Panc1 (cell line): ENCODE measurements around the gene TMEM63C. TPM values are rescaled to one million over a fixed set of nuclear protein-coding genes. Genes with fewer than 3 reads are reported as not detected.

Experiments
- ATAC-seq: fragments of 200-7000 bp; cut with Tn5 transposase; 2 replicates; pipeline ENCODE4 v1.9.1; 2020; ENCODE audit warnings: mild to moderate bottlenecking, moderate library complexity
- BruUV-seq: library from RNA; stranded (reverse); fragments of 400-500 nt; replicated peaks from 2 replicates; lab custom pipeline; 2021; lab: Mats Ljungman, UMichigan
- CTCF ChIA-PET: fragments of 300-600 bp; sonication (Branson Sonifier 250); formaldehyde crosslinking; loops from one replicate; lab custom pipeline; 2022; ENCODE audit warnings: antibody characterized with exemption; lab: Charles Lee
- POLR2A ChIA-PET: fragments of 300-600 bp; sonication (Branson Sonifier 250); formaldehyde crosslinking; loops from one replicate; lab custom pipeline; 2022; ENCODE audit warnings: antibody characterized with exemption; lab: Charles Lee
- DNase-seq: peaks from one replicate; pipeline ENCODE4 v3.0.0-alpha.2; 2010; ENCODE audit warnings: low read depth, low spot score
- H3K27ac ChIP-seq: 2 replicates; pipeline ENCODE4 v1.5.1; 2011; ENCODE audit warnings: mild to moderate bottlenecking, low read length, inconsistent platforms
- H3K27me3 ChIP-seq: fragments of 200-500 bp; sonication (Bioruptor generic); 2 replicates; pipeline ENCODE4 v1.6.0; 2014; ENCODE audit warnings: low read length, inconsistent platforms; ENCODE audit not compliant: control insufficient read depth, insufficient read depth
- H3K36me3 ChIP-seq: fragments of 200-500 bp; sonication (Bioruptor generic); 2 replicates; pipeline ENCODE4 v1.5.1; 2014; ENCODE audit warnings: inconsistent platforms, mild to moderate bottlenecking, low read length, moderate library complexity; ENCODE audit not compliant: control insufficient read depth, insufficient read depth
- H3K4me1 ChIP-seq: 2 replicates; pipeline ENCODE4 v1.5.1; 2011; ENCODE audit warnings: inconsistent platforms, mild to moderate bottlenecking, low read length, moderate library complexity; ENCODE audit not compliant: control insufficient read depth, insufficient read depth
- H3K4me3 ChIP-seq, 2 experiments: 2 replicates each; pipeline ENCODE4 v1.5.1; 2011 to 2012; ENCODE audit warnings: low read depth in 2 of 2, low read length in 2 of 2, mild to moderate bottlenecking in 2 of 2, inconsistent platforms in 1 of 2, moderate library complexity in 1 of 2
- H3K9me3 ChIP-seq: fragments of 200-500 bp; sonication (Bioruptor generic); 2 replicates; pipeline ENCODE4 v1.5.1; 2014; ENCODE audit warnings: low read depth, mild to moderate bottlenecking, inconsistent platforms, low read length, moderate library complexity; ENCODE audit not compliant: control insufficient read depth, insufficient read depth
- POLR2AphosphoS5 ChIP-seq: IDR thresholded peaks from 2 replicates; pipeline ENCODE4 v1.6.1; 2012; ENCODE audit warnings: mild to moderate bottlenecking, low read depth, low read length, moderate library complexity
- SIN3A ChIP-seq: IDR thresholded peaks from 2 replicates; pipeline ENCODE4 v1.6.1; 2012; ENCODE audit warnings: low read depth, mild to moderate bottlenecking, low read length, moderate library complexity, borderline replicate concordance; ENCODE audit not compliant: insufficient read depth
- TCF7L2 ChIP-seq: IDR thresholded peaks from 2 replicates; pipeline ENCODE4 v1.6.1; 2011; ENCODE audit warnings: mild to moderate bottlenecking, low read depth, low read length, inconsistent platforms
- in situ Hi-C: cut with HindIII; loops from 2 replicates; pipeline ENCODE4 v1.10.0; 2016; ENCODE audit warnings: low sequenced_read_pairs, low pct_unique_long_range_greater_than_20kb
- intact Hi-C: fragments of 100-400 bp; cut with micrococcal nuclease; formaldehyde crosslinking; loops from one replicate; pipeline ENCODE4 v1.10.0; 2022; ENCODE audit not compliant: unreplicated experiment
- total RNA-seq: library from RNA; stranded (reverse); gene quantifications from one replicate; pipeline ENCODE4 v1.2.1, GENCODE V29; 2021; ENCODE audit not compliant: unreplicated experiment
- TF ChIP-seq, protein P1 (sequence below), 2 experiments: IDR thresholded peaks; 2 replicates each; pipeline ENCODE4 v1.6.1; 2011 to 2012; ENCODE audit warnings: low read depth in 2 of 2, control low read depth in 1 of 2, low read length in 1 of 2, mild to moderate bottlenecking in 1 of 2, moderate library complexity in 1 of 2; ENCODE audit not compliant: insufficient read depth in 1 of 2
- TF ChIP-seq, protein P2 (sequence below): fragments of 450-650 bp; IDR thresholded peaks from 2 replicates; pipeline ENCODE4 v1.5.1; 2017; ENCODE audit warnings: mild to moderate bottlenecking

Gene TMEM63C
- total RNA-seq, 1 experiment from 2014 or later = 2.4 TPM

DNA sequence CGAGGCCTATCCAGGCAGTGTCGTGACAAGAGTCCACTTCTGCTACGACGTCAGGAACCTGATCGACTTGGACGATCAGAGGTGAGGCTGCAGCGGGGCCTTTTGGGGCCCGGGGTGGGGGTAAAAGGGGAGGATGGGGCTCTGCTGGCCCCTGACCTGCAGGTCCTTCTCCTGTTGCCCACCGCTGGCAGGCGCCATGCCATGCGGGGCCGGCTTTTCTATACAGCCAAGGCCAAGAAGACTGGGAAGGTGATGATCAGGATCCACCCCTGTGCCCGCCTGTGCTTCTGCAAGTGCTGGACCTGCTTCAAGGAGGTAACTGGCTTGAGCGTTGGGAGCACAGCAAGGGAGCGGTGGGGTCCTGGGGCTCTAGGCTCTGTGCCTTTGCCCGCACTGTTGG lies 57.8 kb downstream of the TMEM63C start:
- no peak for ATAC-seq
- CTCF ChIA-PET = no interaction called here

GRCh38 chr14:77240336-77240915 lies 58.8 kb downstream of the TMEM63C start:
- no peak for TF ChIP-seq TCF7L2
- no peak for TF ChIP-seq SIN3A
- TF ChIP-seq POLR2AphosphoS5 = no peak
- TF ChIP-seq, protein P1, sequence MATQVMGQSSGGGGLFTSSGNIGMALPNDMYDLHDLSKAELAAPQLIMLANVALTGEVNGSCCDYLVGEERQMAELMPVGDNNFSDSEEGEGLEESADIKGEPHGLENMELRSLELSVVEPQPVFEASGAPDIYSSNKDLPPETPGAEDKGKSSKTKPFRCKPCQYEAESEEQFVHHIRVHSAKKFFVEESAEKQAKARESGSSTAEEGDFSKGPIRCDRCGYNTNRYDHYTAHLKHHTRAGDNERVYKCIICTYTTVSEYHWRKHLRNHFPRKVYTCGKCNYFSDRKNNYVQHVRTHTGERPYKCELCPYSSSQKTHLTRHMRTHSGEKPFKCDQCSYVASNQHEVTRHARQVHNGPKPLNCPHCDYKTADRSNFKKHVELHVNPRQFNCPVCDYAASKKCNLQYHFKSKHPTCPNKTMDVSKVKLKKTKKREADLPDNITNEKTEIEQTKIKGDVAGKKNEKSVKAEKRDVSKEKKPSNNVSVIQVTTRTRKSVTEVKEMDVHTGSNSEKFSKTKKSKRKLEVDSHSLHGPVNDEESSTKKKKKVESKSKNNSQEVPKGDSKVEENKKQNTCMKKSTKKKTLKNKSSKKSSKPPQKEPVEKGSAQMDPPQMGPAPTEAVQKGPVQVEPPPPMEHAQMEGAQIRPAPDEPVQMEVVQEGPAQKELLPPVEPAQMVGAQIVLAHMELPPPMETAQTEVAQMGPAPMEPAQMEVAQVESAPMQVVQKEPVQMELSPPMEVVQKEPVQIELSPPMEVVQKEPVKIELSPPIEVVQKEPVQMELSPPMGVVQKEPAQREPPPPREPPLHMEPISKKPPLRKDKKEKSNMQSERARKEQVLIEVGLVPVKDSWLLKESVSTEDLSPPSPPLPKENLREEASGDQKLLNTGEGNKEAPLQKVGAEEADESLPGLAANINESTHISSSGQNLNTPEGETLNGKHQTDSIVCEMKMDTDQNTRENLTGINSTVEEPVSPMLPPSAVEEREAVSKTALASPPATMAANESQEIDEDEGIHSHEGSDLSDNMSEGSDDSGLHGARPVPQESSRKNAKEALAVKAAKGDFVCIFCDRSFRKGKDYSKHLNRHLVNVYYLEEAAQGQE (IDR thresholded peaks at IDR 0.05; ENCODE audit: insufficient read depth in 1 of 2, low read depth in 2 of 2, low read length in 1 of 2) = no peak
- TF ChIP-seq, protein P2, sequence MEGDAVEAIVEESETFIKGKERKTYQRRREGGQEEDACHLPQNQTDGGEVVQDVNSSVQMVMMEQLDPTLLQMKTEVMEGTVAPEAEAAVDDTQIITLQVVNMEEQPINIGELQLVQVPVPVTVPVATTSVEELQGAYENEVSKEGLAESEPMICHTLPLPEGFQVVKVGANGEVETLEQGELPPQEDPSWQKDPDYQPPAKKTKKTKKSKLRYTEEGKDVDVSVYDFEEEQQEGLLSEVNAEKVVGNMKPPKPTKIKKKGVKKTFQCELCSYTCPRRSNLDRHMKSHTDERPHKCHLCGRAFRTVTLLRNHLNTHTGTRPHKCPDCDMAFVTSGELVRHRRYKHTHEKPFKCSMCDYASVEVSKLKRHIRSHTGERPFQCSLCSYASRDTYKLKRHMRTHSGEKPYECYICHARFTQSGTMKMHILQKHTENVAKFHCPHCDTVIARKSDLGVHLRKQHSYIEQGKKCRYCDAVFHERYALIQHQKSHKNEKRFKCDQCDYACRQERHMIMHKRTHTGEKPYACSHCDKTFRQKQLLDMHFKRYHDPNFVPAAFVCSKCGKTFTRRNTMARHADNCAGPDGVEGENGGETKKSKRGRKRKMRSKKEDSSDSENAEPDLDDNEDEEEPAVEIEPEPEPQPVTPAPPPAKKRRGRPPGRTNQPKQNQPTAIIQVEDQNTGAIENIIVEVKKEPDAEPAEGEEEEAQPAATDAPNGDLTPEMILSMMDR = no peak
- no peaks in the 10 kb centered on the region for H3K4me1 ChIP-seq
- no peak overlapping the region for H3K27ac ChIP-seq
- ChIA-PET POLR2A (no interaction called here), CTCF (no interaction called here)
- intact Hi-C loops (no loop called here), in situ Hi-C loops (no loop called here)
- ATAC-seq (no peak), DNase-seq (no peak)
- BruUV-seq = no TSS peak
- H3K36me3 ChIP-seq = no peaks in the 10 kb centered on the region
- H3K9me3 ChIP-seq = no peaks in the 10 kb centered on the region
- H3K27me3 ChIP-seq = no peaks in the 10 kb centered on the region
- no peak overlapping the region for H3K4me3 ChIP-seq

More for the DNA sequence above, 57.8 kb downstream of the TMEM63C start:
- no peak for DNase-seq
- Histone ChIP-seq H3K4me3 (no peak overlapping the region), H3K36me3 (no peaks in the 10 kb centered on the region), H3K27me3 (no peaks in the 10 kb centered on the region), H3K9me3 (no peaks in the 10 kb centered on the region), H3K27ac (no peak overlapping the region), H3K4me1 (no peaks in the 10 kb centered on the region)
- intact Hi-C loops (no loop called here), in situ Hi-C loops (no loop called here)
- TF ChIP-seq TCF7L2 = no peak
- TF ChIP-seq SIN3A = no peak
- TF ChIP-seq, protein P2 = no peak
- TF ChIP-seq, protein P1 (IDR thresholded peaks at IDR 0.05; ENCODE audit: insufficient read depth in 1 of 2, low read depth in 2 of 2, low read length in 1 of 2) = no peak
- no peak for TF ChIP-seq POLR2AphosphoS5
- BruUV-seq = no TSS peak
- POLR2A ChIA-PET = no interaction called here
